Activated CD4-positive, alpha-beta T cell treated with anti-CD3 and anti-CD28 coated beads, Interleukin-2, amount 50 U/mL, for 4 hours (primary cell): Measurements from ENCODE around the gene MARCHF4.

Experiments
- DNase-seq, 2 experiments: peaks; one replicate each; pipeline ENCODE4 v3.0.0-alpha.2; 2020

Gene MARCHF4

GRCh38 chr2:216371721-216372702, at the start of gene MARCHF4:
Gene MARCHF4, minus strand, starts transcription at chr2:216372483. Its CDS starts 2,223 bp downstream, at chr2:216370260.
- DNase-seq: peak; percentile 46 to 49

GRCh38 chr2:216420367-216421101, 48.3 kb upstream of the MARCHF4 start:
- DNase-seq: no peak

GRCh38 chr2:216418981-216419380, 46.7 kb upstream of the MARCHF4 start:
- DNase-seq: no peak

- DNase-seq: no peak
These were observed 44.5 kb upstream of the MARCHF4 start for GRCh38 chr2:216416571-216417307.

- no peak for DNase-seq
These were observed 43.3 kb upstream of the MARCHF4 start for GRCh38 chr2:216415541-216415940.

GRCh38 chr2:216414772-216415319, 42.6 kb upstream of the MARCHF4 start:
- no peak for DNase-seq

GRCh38 chr2:216413882-216414281, 41.6 kb upstream of the MARCHF4 start:
- DNase-seq: no peak

GRCh38 chr2:216412022-216412999, 40.0 kb upstream of the MARCHF4 start, which contains the start of gene SMARCAL1:
Gene SMARCAL1, plus strand, starts transcription at chr2:216412484. Its CDS starts 2,221 bp downstream, at chr2:216414705.
- peak; percentile 99 to 100 for DNase-seq

- no peak for DNase-seq
These were observed 38.3 kb upstream of the MARCHF4 start for GRCh38 chr2:216410550-216410949.

GRCh38 chr2:216408426-216409290, 36.4 kb upstream of the MARCHF4 start:
- no peak for DNase-seq

- DNase-seq: no peak
These were observed 34.5 kb upstream of the MARCHF4 start for GRCh38 chr2:216406826-216407225.

- DNase-seq: no peak
These were observed 33.3 kb upstream of the MARCHF4 start for GRCh38 chr2:216405588-216405987.

- DNase-seq: peak; percentile 37 to 43
These were observed 31.8 kb upstream of the MARCHF4 start for GRCh38 chr2:216404010-216404618.

- DNase-seq: no peak
These were observed 30.5 kb upstream of the MARCHF4 start for GRCh38 chr2:216402751-216403150.

GRCh38 chr2:216399621-216400020, 27.3 kb upstream of the MARCHF4 start:
- DNase-seq: no peak

- DNase-seq: no peak
These were observed 22.6 kb upstream of the MARCHF4 start for GRCh38 chr2:216394881-216395280.

GRCh38 chr2:216392945-216393840, 20.9 kb upstream of the MARCHF4 start:
- no peak for DNase-seq

GRCh38 chr2:216392018-216392562, 19.8 kb upstream of the MARCHF4 start:
- DNase-seq: no peak
